ENCODE measurements around the gene RNF135. TPM values are rescaled to one million over a fixed set of nuclear protein-coding genes. Genes with fewer than 3 reads are reported as not detected.

RNF135 gene
- total RNA-seq, 1 experiment from 2014 or later: 15.7 TPM

Other genes with a start within 250 kb of the RNF135 start
- 8.1 and 13.1 TPM in 2 replicates for gene CRLF3, start 146.3 kb upstream of the RNF135 start, total RNA-seq (2014; rRNA removed; shearing (Covaris generic))
- 3.1 and 4.5 TPM in 2 replicates for gene ATAD5, start 139.1 kb upstream of the RNF135 start, total RNA-seq (2014; rRNA removed; shearing (Covaris generic))
- gene TEFM, start 64.8 kb upstream of the RNF135 start, total RNA-seq (2014; rRNA removed; shearing (Covaris generic)): 14.0 and 19.4 TPM in 2 replicates
- 0.10 and 1.2 TPM in 2 replicates for gene ADAP2, start 49.1 kb upstream of the RNF135 start, total RNA-seq (2014; rRNA removed; shearing (Covaris generic))
- 15.4 and 29.9 TPM in 2 replicates for gene NF1, start 123.9 kb downstream of the RNF135 start, total RNA-seq (2014; rRNA removed; shearing (Covaris generic))